ENCODE results near the gene MOCS1. TPM values are rescaled to one million over a fixed set of nuclear protein-coding genes. Genes with fewer than 3 reads are reported as not detected.

MOCS1 gene
- polyA plus RNA-seq, 3 donors: 0.05 to 0.26 (median 0.12) TPM

DNA sequence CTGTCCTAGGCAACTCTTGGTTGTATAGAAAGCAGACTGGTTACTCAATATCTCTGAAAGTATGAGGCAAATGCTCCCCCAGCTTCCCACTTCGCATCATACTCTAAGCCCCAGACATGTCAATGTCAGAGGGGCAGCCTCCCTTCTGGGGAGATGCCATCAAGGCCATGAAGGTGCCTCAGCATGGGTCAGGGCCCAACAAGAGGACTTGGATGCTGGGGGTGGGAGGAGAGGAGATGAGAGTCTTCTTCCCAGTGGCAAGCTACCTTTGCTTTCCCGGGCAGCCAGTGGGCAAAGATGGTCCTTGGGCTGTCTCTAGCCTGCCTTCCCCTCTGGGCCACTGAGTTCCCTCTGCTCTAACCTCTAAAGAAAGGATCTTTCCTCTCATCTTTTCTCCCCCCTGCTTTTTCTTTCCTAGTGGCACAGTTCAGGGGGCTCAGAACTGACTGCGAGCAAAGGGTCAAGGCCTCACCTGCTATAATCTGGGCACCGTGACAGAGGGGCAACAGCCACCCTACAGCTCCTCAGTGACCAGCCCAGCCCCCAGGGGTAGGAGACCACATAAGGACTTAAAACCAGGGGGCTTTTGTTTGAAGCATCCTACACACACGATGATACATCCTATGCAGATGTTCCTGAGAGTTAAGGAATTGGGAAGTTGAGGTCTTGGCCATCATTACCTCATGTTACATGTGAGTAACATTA is 26.2 kb downstream of the MOCS1 start:
- no peaks in the 10 kb centered on the region for H3K79me2 ChIP-seq (ENCODE audit: insufficient read depth, low read length)
- H3K36me3 ChIP-seq (replicated peaks in 1 of 2; ENCODE audit: control insufficient read depth in 1 of 2, insufficient read depth in 2 of 2, low read length in 2 of 2): no peaks in the 10 kb centered on the region
- H3K4me2 ChIP-seq (replicated peaks; ENCODE audit: extremely low read depth, low read length, poor library complexity, severe bottlenecking): no peak overlapping the region
- H3K4me1 ChIP-seq (ENCODE audit: control insufficient read depth in 1 of 2, insufficient read depth in 2 of 2, low read length in 2 of 2): no peaks in the 10 kb centered on the region
- intact Hi-C loops (cut with micrococcal nuclease): no loop called here
- TF ChIP-seq, protein P1, sequence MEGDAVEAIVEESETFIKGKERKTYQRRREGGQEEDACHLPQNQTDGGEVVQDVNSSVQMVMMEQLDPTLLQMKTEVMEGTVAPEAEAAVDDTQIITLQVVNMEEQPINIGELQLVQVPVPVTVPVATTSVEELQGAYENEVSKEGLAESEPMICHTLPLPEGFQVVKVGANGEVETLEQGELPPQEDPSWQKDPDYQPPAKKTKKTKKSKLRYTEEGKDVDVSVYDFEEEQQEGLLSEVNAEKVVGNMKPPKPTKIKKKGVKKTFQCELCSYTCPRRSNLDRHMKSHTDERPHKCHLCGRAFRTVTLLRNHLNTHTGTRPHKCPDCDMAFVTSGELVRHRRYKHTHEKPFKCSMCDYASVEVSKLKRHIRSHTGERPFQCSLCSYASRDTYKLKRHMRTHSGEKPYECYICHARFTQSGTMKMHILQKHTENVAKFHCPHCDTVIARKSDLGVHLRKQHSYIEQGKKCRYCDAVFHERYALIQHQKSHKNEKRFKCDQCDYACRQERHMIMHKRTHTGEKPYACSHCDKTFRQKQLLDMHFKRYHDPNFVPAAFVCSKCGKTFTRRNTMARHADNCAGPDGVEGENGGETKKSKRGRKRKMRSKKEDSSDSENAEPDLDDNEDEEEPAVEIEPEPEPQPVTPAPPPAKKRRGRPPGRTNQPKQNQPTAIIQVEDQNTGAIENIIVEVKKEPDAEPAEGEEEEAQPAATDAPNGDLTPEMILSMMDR (IDR thresholded peaks at IDR 0.05): no peak
- no peaks in the 10 kb centered on the region for H3K36me3 Mint-ChIP-seq
- H3K27me3 ChIP-seq (ENCODE audit: control insufficient read depth in 2 of 2, insufficient read depth in 2 of 2, low read length in 2 of 2): no peaks in the 10 kb centered on the region
- WGBS (ENCODE audit: insufficient coverage): no CpG with 5 or more reads among the region's 5 CpGs
- no peak overlapping the region for H2AFZ ChIP-seq (ENCODE audit: insufficient read depth, low read depth, low read length, poor library complexity, severe bottlenecking)
- peaks cover 1 to 5% (median 3%) of the 10 kb centered on the region in 3 donors for H3K27me3 Mint-ChIP-seq (ENCODE audit: low read depth in 3 of 3)
- no peak overlapping the region for H3K9ac ChIP-seq (ENCODE audit: insufficient read depth, low read length, poor library complexity, severe bottlenecking)
- no peak overlapping the region for H3K27ac Mint-ChIP-seq
- H3K27ac ChIP-seq (ENCODE audit: low read depth in 1 of 2, low read length in 2 of 2): no peak overlapping the region
- no peaks in the 10 kb centered on the region for H4K20me1 ChIP-seq (ENCODE audit: insufficient read depth, low read length)
- H3K4me1 Mint-ChIP-seq: no peaks in the 10 kb centered on the region
- H3K4me3 ChIP-seq (replicated peaks in 1 of 3; ENCODE audit: low read depth in 2 of 3, low read length in 3 of 3): no peak overlapping the region
- no peak for DNase-seq
- H3K9me3 ChIP-seq (replicated peaks in 1 of 2; ENCODE audit: control insufficient read depth in 1 of 2, insufficient read depth in 1 of 2, low read length in 2 of 2): no peaks in the 10 kb centered on the region
- H3K9me3 Mint-ChIP-seq: peaks cover 0 to 3% (median 0%) of the 10 kb centered on the region in 7 donors
- no peak overlapping the region for H3K4me3 Mint-ChIP-seq

DNA sequence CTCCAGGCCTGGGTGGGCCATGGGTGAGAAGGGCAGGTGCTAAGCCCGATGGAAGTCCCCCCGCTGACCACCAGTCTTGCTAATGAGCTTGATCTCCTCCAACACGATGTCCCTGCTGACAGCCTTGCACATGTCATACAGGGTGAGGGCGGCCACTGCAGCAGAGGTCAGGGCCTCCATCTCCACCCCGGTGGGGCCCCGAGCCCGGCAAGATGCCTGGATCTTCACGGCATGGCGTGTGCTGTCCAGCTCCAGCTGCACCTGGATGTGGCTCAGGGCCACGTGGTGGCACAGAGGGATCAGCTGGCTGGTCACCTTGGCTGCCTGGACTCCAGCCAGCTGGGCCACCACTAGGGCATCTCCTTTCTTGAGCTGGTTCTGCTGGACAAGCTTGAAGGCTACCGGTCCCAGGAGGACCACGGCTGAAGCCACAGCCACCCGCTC is 27.9 kb downstream of the MOCS1 start:
- Mint-ChIP-seq H3K9me3 (peaks cover 0 to 3% (median 0%) of the 10 kb centered on the region in 7 donors), H3K27me3 (ENCODE audit: low read depth in 3 of 3) (peaks cover 2 to 9% (median 5%) of the 10 kb centered on the region in 3 donors), H3K36me3 (no peaks in the 10 kb centered on the region), H3K27ac (peak overlapping the region in 1 of 7 donors; percentile 16), H3K4me3 (no peak overlapping the region), H3K4me1 (no peaks in the 10 kb centered on the region)
- no peaks in the 10 kb centered on the region for H3K27me3 ChIP-seq (ENCODE audit: control insufficient read depth in 2 of 2, insufficient read depth in 2 of 2, low read length in 2 of 2)
- DNase-seq: no peak
- H3K36me3 ChIP-seq (replicated peaks in 1 of 2; ENCODE audit: control insufficient read depth in 1 of 2, insufficient read depth in 2 of 2, low read length in 2 of 2): no peaks in the 10 kb centered on the region
- H3K27ac ChIP-seq (ENCODE audit: low read depth in 1 of 2, low read length in 2 of 2): no peak overlapping the region
- TF ChIP-seq, protein P1 (IDR thresholded peaks at IDR 0.05): no peak
- no peak overlapping the region for H3K9ac ChIP-seq (ENCODE audit: insufficient read depth, low read length, poor library complexity, severe bottlenecking)
- H3K9me3 ChIP-seq (replicated peaks in 1 of 2; ENCODE audit: control insufficient read depth in 1 of 2, insufficient read depth in 1 of 2, low read length in 2 of 2): no peaks in the 10 kb centered on the region
- no peak overlapping the region for H3K4me2 ChIP-seq (replicated peaks; ENCODE audit: extremely low read depth, low read length, poor library complexity, severe bottlenecking)
- H3K4me3 ChIP-seq (replicated peaks in 1 of 3; ENCODE audit: low read depth in 2 of 3, low read length in 3 of 3): no peak overlapping the region
- no peaks in the 10 kb centered on the region for H3K79me2 ChIP-seq (ENCODE audit: insufficient read depth, low read length)
- intact Hi-C loops (cut with micrococcal nuclease): no loop called here
- no peaks in the 10 kb centered on the region for H4K20me1 ChIP-seq (ENCODE audit: insufficient read depth, low read length)
- WGBS (ENCODE audit: insufficient coverage): 87% methylated on average over 13 of the region's 13 CpGs
- H3K4me1 ChIP-seq (ENCODE audit: control insufficient read depth in 1 of 2, insufficient read depth in 2 of 2, low read length in 2 of 2): no peaks in the 10 kb centered on the region
- H2AFZ ChIP-seq (ENCODE audit: insufficient read depth, low read depth, low read length, poor library complexity, severe bottlenecking): no peak overlapping the region
